OCI-LY7 (cell line): ENCODE results near the gene GPS2.

Experiments used
- CTCF ChIP-seq: fragments of 200-600 bp; sonication (generic); conservative IDR thresholded peaks from 2 replicates; pipeline ENCODE4 v1.5.1; 2014; ENCODE audit warnings: mild to moderate bottlenecking, antibody characterized with exemption, low read length, moderate library complexity, mixed read lengths
- EZH2phosphoT487 ChIP-seq: fragments of 200-600 bp; sonication (generic); IDR thresholded peaks from 2 replicates; pipeline ENCODE4 v1.6.1; 2018; ENCODE audit warnings: low read depth, borderline replicate concordance, mild to moderate bottlenecking, mixed run types, antibody characterized with exemption, low read length, moderate library complexity, mixed read lengths

- TF ChIP-seq CTCF (no peak), EZH2phosphoT487 (no peak)
These were observed 1.9 kb downstream of the GPS2 start for GRCh38 chr17:7313088-7313889.
